Bronchial epithelial cell (primary cell): ENCODE results near the gene TTLL3. TPM values are rescaled to one million over a fixed set of nuclear protein-coding genes. Genes with fewer than 3 reads are reported as not detected.
"Not testable (repeated sequence)": the region's sequence is repeated elsewhere in the genome, so short reads cannot be mapped to it uniquely, and the experiment has no call there.

ENCODE experiments used
- DNase-seq: peaks from one replicate; pipeline ENCODE4 v3.0.0-alpha.2; 2010; ENCODE audit warnings: low read depth
- FAIRE-seq: peaks from 2 replicates; lab custom pipeline; 2011; peaks lifted over from hg19 to GRCh38; lab: Jason Lieb, UNC
- H3K27me3 ChIP-seq: 2 replicates; pipeline ENCODE4 v1.5.1; 2011; ENCODE audit warnings: low read length; ENCODE audit not compliant: control insufficient read depth, insufficient read depth
- H3K36me3 ChIP-seq: 2 replicates; pipeline ENCODE4 v1.5.1; 2011; ENCODE audit warnings: low read length; ENCODE audit not compliant: control insufficient read depth, insufficient read depth
- H3K4me3 ChIP-seq: 2 replicates; pipeline ENCODE4 v1.5.1; 2011; ENCODE audit warnings: mild to moderate bottlenecking, low read depth, low read length, control low read depth
- CTCF ChIP-seq: IDR thresholded peaks from 2 replicates; pipeline ENCODE4 v1.5.1; 2011; ENCODE audit warnings: mild to moderate bottlenecking, moderate library complexity, low read length, control low read depth, inconsistent platforms; ENCODE audit not compliant: insufficient read depth, severe bottlenecking
- total RNA-seq: library from RNA; depleted of rRNA; stranded (reverse); fragments of >200 nt; gene quantifications from 2 replicates; pipeline ENCODE4 v1.2.1, GENCODE V29; 2014

The TTLL3 gene
- total RNA-seq, 1 donor from 2014 or later, result 11.3 TPM

GRCh38 chr3:9862391-9863057 lies 52.5 kb downstream of the TTLL3 start:
- Histone ChIP-seq H3K27me3 (peaks cover 3% of the 10 kb centered on the region), H3K36me3 (no peaks in the 10 kb centered on the region), H3K4me3 (peak overlapping the region; percentile 23)
- TF ChIP-seq CTCF, result peak; percentile 50
- no peak for FAIRE-seq
- no peak for DNase-seq

- TF ChIP-seq CTCF, result no peak
- Histone ChIP-seq H3K4me3 (peak overlapping the region; percentile 23), H3K27me3 (peaks cover 3% of the 10 kb centered on the region), H3K36me3 (no peaks in the 10 kb centered on the region)
- DNase-seq (no peak), FAIRE-seq (no peak)
These were observed 53.2 kb downstream of the TTLL3 start for GRCh38 chr3:9863058-9863772.

- TF ChIP-seq CTCF, result no peak
- FAIRE-seq (no peak), DNase-seq (peak; percentile 54)
- H3K27me3 ChIP-seq, result peaks cover 3% of the 10 kb centered on the region
- no peak overlapping the region for H3K4me3 ChIP-seq
- H3K36me3 ChIP-seq, result no peaks in the 10 kb centered on the region
These were observed 54.3 kb downstream of the TTLL3 start for GRCh38 chr3:9864200-9864927.

- not testable (repeated sequence) for H3K27me3 ChIP-seq, DNase-seq, H3K36me3 ChIP-seq, FAIRE-seq, H3K4me3 ChIP-seq
These were observed 55.1 kb downstream of the TTLL3 start for GRCh38 chr3:9865125-9865637.

GRCh38 chr3:9866639-9867038 lies 56.6 kb downstream of the TTLL3 start:
- no peak for DNase-seq
- Histone ChIP-seq H3K27me3 (peaks cover 3% of the 10 kb centered on the region), H3K36me3 (no peaks in the 10 kb centered on the region), H3K4me3 (no peak overlapping the region)
- no peak for TF ChIP-seq CTCF
- FAIRE-seq, result no peak

GRCh38 chr3:9867106-9867505 lies 57.0 kb downstream of the TTLL3 start:
- DNase-seq (no peak), FAIRE-seq (no peak)
- no peaks in the 10 kb centered on the region for H3K36me3 ChIP-seq
- no peak for TF ChIP-seq CTCF
- no peak overlapping the region for H3K4me3 ChIP-seq
- peaks cover under 1% of the 10 kb centered on the region for H3K27me3 ChIP-seq
